SK-N-SH treated with all-trans-retinoic acid at 6 μM for 48 hours (cell line): ENCODE measurements around the gene PKD1.

Experiments used
- ARNTL ChIP-seq: fragments of 450-650 bp; formaldehyde crosslinking; IDR thresholded peaks from 2 replicates; pipeline ENCODE4 v1.5.0; 2020; ENCODE audit warnings: low read depth, mild to moderate bottlenecking, moderate library complexity, borderline replicate concordance
- CREB5 ChIP-seq: fragments of 250-450 bp; sonication (Bioruptor Pico); IDR thresholded peaks from 2 replicates; pipeline ENCODE4 v1.5.1; 2020; ENCODE audit warnings: low read depth, mild to moderate bottlenecking, moderate library complexity
- CSDC2 ChIP-seq: fragments of 250-450 bp; sonication (Bioruptor Pico); IDR thresholded peaks from 2 replicates; pipeline ENCODE4 v1.5.0; 2020; ENCODE audit warnings: mild to moderate bottlenecking, moderate library complexity
- CSRNP3 ChIP-seq: fragments of 250-450 bp; sonication (Bioruptor Pico); IDR thresholded peaks from 2 replicates; pipeline ENCODE4 v1.5.1; 2021; ENCODE audit warnings: mild to moderate bottlenecking, moderate library complexity
- ESRRG ChIP-seq: fragments of 250-450 bp; sonication (Bioruptor Pico); IDR thresholded peaks from 2 replicates; pipeline ENCODE4 v1.6.1; 2021; ENCODE audit warnings: mild to moderate bottlenecking
- PATZ1 ChIP-seq: fragments of 250-450 bp; sonication (Bioruptor Pico); IDR thresholded peaks from 2 replicates; pipeline ENCODE4 v1.8.0; 2020; ENCODE audit warnings: mild to moderate bottlenecking, moderate library complexity, borderline replicate concordance
- POU6F1 ChIP-seq: fragments of 250-450 bp; sonication (Bioruptor Pico); IDR thresholded peaks from 2 replicates; pipeline ENCODE4 v1.8.0; 2021; ENCODE audit warnings: low read depth, mild to moderate bottlenecking, moderate library complexity, borderline replicate concordance
- RARB ChIP-seq: fragments of 250-450 bp; sonication (Bioruptor Pico); IDR thresholded peaks from 2 replicates; pipeline ENCODE4 v1.8.0; 2021; ENCODE audit warnings: mild to moderate bottlenecking, moderate library complexity
- SNAI2 ChIP-seq: fragments of 250-450 bp; sonication (Bioruptor Pico); IDR thresholded peaks from 2 replicates; pipeline ENCODE4 v1.5.0; 2020; ENCODE audit warnings: mild to moderate bottlenecking, moderate library complexity
- TCF4 ChIP-seq: fragments of 250-450 bp; sonication (Bioruptor Pico); IDR thresholded peaks from 2 replicates; pipeline ENCODE4 v1.8.0; 2021; ENCODE audit warnings: mild to moderate bottlenecking, moderate library complexity, borderline replicate concordance
- TSHZ2 ChIP-seq: fragments of 250-450 bp; sonication (Bioruptor Pico); IDR thresholded peaks from 2 replicates; pipeline ENCODE4 v1.5.0; 2020; ENCODE audit warnings: mild to moderate bottlenecking, moderate library complexity
- ZFP3 ChIP-seq: fragments of 250-450 bp; sonication (Bioruptor Pico); IDR thresholded peaks from 2 replicates; pipeline ENCODE4 v1.5.0; 2020; ENCODE audit warnings: mild to moderate bottlenecking, moderate library complexity
- ZFP30 ChIP-seq: fragments of 450-650 bp; formaldehyde crosslinking; IDR thresholded peaks from 2 replicates; pipeline ENCODE4 v1.5.0; 2022; ENCODE audit warnings: mild to moderate bottlenecking, moderate library complexity
- ZNF8 ChIP-seq: fragments of 450-650 bp; formaldehyde crosslinking; IDR thresholded peaks from 2 replicates; pipeline ENCODE4 v1.5.0; 2020; ENCODE audit warnings: mild to moderate bottlenecking, moderate library complexity

GRCh38 chr16:2184962-2185361 is 49.3 kb upstream of the PKD1 start:
- no peak for TF ChIP-seq POU6F1 (CRISPR knock-in tag)
- no peak for TF ChIP-seq PATZ1 (CRISPR knock-in tag)
- no peak for TF ChIP-seq TCF4 (CRISPR knock-in tag)
- TF ChIP-seq SNAI2 (CRISPR knock-in tag): no peak
- no peak for TF ChIP-seq ZFP30
- TF ChIP-seq ESRRG (CRISPR knock-in tag): no peak
- TF ChIP-seq TSHZ2 (CRISPR knock-in tag): no peak
- TF ChIP-seq RARB (CRISPR knock-in tag): no peak
- TF ChIP-seq CSDC2 (CRISPR knock-in tag): no peak
- TF ChIP-seq CREB5: no peak
- no peak for TF ChIP-seq ZNF8
- no peak for TF ChIP-seq ARNTL (CRISPR knock-in tag)
- TF ChIP-seq CSRNP3: no peak
- no peak for TF ChIP-seq ZFP3
